Frontal cortex (tissue), 4 donors: ENCODE results near the gene NRG3. TPM values are rescaled to one million over a fixed set of nuclear protein-coding genes. Genes with fewer than 3 reads are reported as not detected.

ENCODE experiments used
- DNase-seq, 2 donors: peaks; one replicate each; pipeline ENCODE4 v3.0.0; 2012; ENCODE audit warnings: low spot score in 2 of 2
- FAIRE-seq: peaks from 2 replicates; lab custom pipeline; 2012; peaks lifted over from hg19 to GRCh38; lab: Jason Lieb, UNC
- total RNA-seq: library from RNA; depleted of rRNA; stranded (reverse); fragments of >200 nt; gene quantifications from one replicate; pipeline ENCODE4 v1.2.3, GENCODE V29; 2014
- donor health status: control.
- donor health status: control.
- donor health status: control.

NRG3 gene
- total RNA-seq, 1 donor from 2014 or later = 12.2 TPM

DNA sequence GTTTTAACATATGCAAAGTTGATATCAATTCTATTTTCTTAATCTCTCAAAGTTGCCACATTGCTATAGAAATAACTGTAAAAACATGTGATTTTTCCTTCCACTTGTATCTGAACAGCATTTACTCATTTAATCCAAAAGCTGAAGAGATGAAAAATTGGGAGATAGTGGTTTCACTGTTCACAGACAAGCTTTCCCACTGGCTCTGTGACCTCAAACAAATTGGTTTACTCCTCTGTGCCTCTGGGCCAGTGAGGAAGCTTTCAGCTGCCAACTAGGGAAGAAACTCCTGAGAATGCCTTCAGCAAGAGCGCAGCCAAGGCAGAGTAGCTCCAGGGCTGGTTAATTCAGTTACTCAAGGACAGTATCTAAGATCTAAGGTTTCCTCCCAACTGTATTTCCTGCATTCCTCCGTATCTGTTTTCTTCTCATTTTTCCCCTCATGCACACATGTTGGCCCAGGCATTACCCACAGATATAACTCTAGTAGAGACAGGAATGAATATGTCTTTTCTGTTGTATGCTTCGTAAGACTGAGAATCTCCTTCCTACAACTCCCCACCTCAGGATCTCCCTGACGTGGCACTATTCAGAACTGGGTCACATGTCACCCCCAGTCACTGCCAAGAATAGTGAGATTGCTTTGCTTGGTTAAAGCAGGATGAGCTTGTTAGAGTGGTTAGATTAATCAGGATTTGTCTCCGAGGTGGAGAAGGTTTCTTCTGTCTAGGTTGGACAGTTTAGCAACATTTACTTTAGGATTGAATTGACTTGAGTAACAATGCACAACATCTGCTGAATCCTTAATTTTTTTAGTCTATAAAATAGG lies 315.7 kb downstream of the NRG3 start:
- no peak for FAIRE-seq
- DNase-seq = no peak

- DNase-seq (no peak), FAIRE-seq (no peak)
Observed at GRCh38 chr10:82191653-82192052, 316.7 kb downstream of the NRG3 start.

- FAIRE-seq = no peak
- DNase-seq = no peak
Observed at GRCh38 chr10:82192665-82193064, 317.7 kb downstream of the NRG3 start.

GRCh38 chr10:82194419-82194818 lies 319.4 kb downstream of the NRG3 start:
- FAIRE-seq = no peak
- no peak for DNase-seq

GRCh38 chr10:82206831-82207230 lies 331.8 kb downstream of the NRG3 start:
- no peak for FAIRE-seq

DNA sequence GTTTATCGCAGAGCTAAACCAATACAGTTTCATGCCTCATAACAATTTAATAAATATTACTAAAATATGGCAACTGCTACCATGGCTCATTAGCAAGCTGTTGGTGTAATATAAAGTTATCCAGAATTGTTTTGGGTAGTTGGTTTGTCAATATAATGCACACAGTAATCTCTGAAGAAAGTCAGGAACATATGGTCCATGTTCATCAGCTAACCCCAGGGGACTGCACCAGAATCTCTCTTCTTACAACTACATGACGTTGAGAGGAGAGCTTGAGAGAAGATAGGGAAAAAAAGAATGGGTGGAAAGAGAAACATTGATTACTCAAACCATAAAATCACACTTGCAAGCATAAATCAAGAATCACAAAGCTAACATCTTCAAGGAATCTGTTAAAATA lies 333.7 kb downstream of the NRG3 start:
- DNase-seq (no peak), FAIRE-seq (no peak)

More at GRCh38 chr10:82206831-82207230, 331.8 kb downstream of the NRG3 start:
- no peak for DNase-seq

- no peak for DNase-seq
- no peak for FAIRE-seq
Observed at GRCh38 chr10:82210331-82210730, 335.3 kb downstream of the NRG3 start.

GRCh38 chr10:82211346-82211745 lies 336.4 kb downstream of the NRG3 start:
- FAIRE-seq (no peak), DNase-seq (no peak)

- no peak for DNase-seq
- no peak for FAIRE-seq
Observed at GRCh38 chr10:82212753-82213152, 337.8 kb downstream of the NRG3 start.

DNA sequence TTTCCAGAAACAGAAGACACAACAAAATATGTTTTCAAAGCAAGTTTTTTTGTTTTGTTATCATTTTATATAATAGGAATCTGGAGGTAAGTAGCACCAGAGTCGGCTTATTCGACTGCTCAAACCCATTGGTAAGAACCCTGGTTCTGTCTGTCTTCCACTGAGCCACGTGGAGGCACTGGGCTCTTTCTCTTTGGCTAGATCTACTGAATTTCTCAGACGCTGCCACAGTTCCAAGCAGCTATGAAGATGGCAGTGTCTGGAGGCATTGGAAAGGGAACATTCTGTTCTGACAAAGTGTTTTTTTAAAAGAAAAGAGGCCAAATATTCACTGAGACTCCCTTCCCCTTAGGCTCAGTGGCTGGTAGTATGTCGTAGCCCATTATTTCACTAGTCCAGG lies 338.8 kb downstream of the NRG3 start:
- DNase-seq (no peak), FAIRE-seq (no peak)

- DNase-seq (no peak), FAIRE-seq (no peak)
Observed at GRCh38 chr10:82221056-82221455, 346.1 kb downstream of the NRG3 start.

GRCh38 chr10:82221601-82222149 lies 346.7 kb downstream of the NRG3 start:
- no peak for FAIRE-seq
- DNase-seq = no peak

GRCh38 chr10:82228701-82229100 lies 353.7 kb downstream of the NRG3 start:
- no peak for DNase-seq
- FAIRE-seq = no peak

GRCh38 chr10:82234173-82234572 lies 359.2 kb downstream of the NRG3 start:
- FAIRE-seq (no peak), DNase-seq (no peak)

DNA sequence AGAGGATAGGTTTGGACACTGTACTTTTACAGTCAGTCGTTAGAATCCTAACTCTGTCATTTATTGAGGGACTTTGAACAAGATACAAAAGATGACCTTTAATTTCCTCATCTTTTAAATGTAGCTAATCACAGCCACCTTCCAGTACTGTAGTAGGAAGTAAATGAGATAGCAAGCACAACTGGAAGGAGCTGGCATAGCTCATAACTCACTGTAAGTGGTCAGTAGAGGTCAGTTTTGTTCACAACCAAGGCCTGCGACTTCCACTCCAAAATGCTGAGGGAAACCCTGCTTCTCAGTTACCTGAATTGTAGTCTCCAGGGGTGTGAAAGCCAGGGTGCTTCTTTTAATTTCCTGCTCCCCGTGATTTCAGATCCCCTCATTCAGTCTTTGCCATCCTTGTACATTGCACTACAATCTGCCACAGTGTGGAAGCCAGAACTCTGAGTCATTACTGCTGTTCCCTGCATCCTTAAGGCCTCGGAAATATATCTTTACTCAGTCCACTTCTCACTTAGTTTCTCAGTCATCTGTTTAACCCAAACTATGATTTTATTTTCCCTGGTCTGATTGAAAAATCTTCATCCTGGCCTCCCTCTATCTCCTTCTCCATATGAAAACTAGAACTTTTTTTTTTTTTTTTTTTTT lies 361.2 kb downstream of the NRG3 start:
- no peak for DNase-seq
- no peak for FAIRE-seq

DNA sequence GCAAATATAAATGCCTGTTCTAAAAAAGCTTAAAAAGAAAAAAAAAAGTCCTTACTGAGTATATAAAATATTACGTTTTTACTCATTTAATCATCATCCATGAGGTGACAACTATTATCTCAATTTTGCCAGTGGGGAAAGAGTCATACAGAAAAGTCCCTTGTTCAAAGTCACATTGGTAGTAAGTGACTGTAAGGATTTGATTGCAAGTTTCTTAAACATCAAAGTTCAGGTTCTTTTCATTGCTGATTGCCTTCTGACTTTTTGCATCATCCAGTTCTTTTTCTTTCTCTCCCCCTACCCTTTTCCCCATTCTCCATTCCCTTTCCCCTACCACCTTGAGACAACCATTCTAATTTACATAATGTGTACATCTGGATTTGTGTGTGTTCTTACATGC lies 363.3 kb downstream of the NRG3 start:
- no peak for DNase-seq
- FAIRE-seq = no peak

DNA sequence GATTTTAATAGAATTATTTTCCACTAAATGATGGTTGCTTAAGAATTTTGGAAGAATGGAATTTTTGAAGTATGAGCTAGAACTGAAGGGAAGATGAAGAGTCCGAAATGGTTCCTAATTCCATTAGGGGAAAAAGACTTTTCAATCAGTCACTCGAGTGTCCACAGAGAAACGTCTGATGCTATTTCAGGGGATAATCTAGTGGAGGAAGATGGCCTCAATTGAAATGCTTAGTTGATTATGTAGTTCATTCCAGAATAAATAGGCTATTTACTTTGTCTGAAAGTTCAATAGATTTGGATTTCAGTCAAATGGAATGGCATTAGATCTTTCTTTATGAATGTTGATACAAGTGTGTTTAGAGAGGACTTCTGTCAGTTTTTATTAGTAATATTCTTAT lies 365.4 kb downstream of the NRG3 start:
- no peak for DNase-seq
- no peak for FAIRE-seq

DNA sequence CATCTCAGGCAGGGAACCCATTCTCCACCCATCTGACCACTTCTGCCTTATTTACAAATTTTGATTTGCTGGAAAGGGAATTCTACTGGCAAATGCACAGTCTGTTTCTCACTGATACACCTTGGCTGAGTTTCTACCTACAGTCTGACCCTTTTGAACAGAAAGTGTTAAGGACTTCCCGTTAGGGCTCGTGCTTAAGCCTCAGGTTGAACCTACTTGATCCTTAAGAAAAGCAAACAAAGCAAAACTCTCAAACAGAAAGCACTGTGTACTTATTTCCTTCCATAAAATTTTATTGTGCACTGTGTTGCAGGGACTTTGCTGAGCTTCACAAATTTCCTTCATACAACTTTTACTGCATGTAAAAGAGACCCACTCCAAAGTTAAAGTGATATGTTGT lies 367.8 kb downstream of the NRG3 start:
- FAIRE-seq (no peak), DNase-seq (no peak)

DNA sequence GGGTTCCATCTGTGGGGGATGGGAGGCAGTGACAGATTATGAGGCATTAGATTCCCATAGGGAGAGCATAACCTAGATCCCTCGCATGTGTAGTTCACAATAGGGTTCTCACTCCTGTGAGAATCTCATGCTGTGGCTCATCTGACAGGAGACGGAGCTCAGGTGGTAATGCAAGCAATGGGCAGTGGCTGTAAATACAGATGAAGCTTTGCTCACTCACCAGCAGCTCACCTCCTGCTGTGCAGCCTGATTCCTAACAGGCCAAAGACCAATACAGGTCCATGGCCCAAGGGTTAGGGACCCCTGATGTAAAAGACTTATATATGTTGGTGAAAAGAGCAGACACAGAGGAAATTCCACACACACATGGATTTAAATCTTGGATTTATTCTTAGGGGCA lies 370.2 kb downstream of the NRG3 start:
- no peak for FAIRE-seq

DNA sequence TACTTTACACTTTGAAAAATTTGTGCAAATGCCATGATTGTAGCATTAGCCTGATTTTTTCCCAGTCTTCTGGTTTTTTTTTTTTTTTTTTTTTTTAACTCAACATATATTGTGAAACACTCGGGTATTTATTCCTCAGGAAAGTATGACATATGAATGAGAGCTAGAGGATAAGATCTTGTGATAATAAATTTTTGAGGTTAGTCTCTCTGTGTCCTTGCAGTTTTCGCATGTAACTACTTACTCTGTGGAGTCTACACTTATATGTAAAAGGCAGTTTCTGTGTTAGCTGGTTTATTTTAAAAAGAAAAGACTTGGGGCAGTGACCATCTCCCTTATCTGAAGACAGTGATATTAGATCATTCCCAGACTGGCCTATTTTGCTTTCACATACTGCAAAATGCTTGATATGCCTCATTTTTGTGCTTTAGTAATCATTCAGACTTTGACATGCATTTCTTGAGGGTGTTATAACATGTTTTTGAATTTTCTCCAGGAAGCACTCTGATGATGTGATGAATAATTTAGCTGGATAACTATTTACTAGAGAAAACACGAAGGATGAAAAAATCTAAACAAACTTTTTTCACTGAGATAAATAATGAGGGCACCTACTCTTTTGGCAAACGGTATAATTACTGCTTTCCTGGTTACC lies 371.0 kb downstream of the NRG3 start:
- FAIRE-seq (no peak), DNase-seq (no peak)

More for the DNA sequence above, 370.2 kb downstream of the NRG3 start:
- no peak for DNase-seq

DNA sequence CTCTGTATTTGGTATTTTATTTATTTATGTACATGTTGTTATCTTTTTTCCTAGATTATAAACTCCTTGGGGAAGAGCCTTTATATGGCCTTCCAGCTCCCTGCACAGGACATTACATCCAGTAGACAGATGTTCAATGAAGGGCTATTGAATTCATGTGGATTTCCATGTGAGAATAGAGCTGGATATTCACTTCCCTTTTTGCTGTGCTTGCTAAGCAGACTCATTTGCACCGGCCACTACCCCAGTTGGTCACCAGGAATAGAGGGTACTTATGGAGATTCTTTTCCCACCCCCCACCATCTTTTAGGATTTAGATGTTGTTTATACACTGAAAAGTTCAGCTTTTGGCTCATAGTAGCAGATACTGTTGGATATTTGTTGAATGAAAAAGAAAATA lies 374.1 kb downstream of the NRG3 start:
- no peak for FAIRE-seq
- no peak for DNase-seq
